HG02938 (cell line): ENCODE measurements around the gene MPZL1.
A peak's percentile ranks its signal among the peaks of the same experiment; 100 is the strongest.
"Not testable (repeated sequence)": the region's sequence is repeated elsewhere in the genome, so short reads cannot be mapped to it uniquely, and the experiment has no call there.

ENCODE experiments used
- ATAC-seq: cut with Tn5 transposase; IDR thresholded peaks from one replicate; pipeline ENCODE4 v1.9.1; 2021; ENCODE audit warnings: mild to moderate bottlenecking, moderate library complexity; ENCODE audit not compliant: unreplicated experiment

Gene MPZL1

GRCh38 chr1:167717351-167717750, 4.4 kb upstream of the MPZL1 start:
- ATAC-seq = no peak

DNA sequence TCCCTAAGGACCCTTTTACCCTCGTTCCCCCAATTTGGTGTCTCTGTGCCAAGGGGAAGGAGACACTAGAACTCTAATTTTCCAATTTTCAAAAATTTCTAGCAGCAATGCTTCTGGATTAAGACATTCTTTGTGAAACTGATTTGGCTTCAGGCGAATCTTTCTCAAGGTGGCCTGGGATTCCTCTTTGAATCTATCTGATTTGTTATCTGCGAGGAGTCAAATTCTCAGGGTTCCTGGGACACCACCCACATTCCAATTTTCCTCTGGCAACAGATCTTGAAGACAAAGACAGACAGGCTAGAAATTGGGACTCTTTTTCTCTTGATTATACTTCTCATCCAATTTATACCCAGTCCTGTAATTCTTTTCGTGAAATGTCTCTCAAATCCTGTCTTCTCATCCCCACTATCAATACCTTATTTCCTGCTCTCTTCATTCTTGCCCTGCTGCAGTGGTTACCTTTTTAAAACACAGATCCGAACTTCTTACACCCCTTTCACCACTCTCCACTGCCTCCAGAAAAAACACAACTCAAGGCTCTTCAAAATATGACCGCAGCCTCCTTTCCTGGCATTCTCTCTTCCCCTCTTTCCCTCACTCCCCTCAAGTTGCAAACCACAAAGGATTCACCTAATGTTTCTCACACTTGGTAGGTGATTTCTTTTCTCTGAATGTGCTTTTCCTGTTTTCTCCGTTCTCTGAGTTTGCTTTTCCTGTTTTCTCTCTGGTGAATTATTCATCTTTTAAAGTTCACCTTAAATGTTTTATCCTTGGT, 2.7 kb upstream of the MPZL1 start:
- ATAC-seq = no peak

GRCh38 chr1:167719715-167720421, 1.9 kb upstream of the MPZL1 start:
- ATAC-seq = not testable (repeated sequence)

- no peak for ATAC-seq
These were observed 691 bp upstream of the MPZL1 start for GRCh38 chr1:167720965-167721616.

GRCh38 chr1:167722152-167722869, 529 bp downstream of the MPZL1 start:
- ATAC-seq = peak; percentile 29

- ATAC-seq = no peak
These were observed 1.1 kb downstream of the MPZL1 start for GRCh38 chr1:167722870-167723251.

DNA sequence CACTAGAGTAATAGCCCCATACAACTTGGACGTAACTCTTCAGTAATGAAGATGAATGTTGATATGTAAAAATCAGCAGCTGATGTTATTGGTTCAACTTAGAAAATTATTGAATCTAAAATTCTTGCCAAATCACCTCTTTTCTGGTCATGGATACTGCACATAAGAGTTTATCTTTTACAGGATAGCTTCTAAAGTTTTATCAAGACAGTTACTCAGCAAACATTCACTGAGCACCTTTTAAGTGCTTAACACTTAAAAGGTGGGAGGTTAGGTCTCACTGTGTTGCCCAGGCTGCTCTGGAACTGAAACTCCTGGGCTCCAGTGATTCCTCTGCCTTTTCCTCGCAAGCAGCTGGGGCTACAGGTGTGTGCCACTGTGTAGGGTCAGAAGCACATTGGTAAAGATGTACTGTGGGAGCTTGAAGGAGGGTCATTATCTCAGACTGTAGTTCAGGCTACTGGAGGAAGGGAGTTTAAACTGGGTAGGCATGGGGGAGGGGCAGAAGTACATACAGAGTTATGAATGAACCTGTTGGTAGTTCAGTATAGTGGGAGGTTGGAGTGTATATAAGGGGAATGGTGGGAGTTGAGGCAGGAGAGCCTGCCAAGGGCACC, 2.0 kb downstream of the MPZL1 start:
- ATAC-seq = no peak

DNA sequence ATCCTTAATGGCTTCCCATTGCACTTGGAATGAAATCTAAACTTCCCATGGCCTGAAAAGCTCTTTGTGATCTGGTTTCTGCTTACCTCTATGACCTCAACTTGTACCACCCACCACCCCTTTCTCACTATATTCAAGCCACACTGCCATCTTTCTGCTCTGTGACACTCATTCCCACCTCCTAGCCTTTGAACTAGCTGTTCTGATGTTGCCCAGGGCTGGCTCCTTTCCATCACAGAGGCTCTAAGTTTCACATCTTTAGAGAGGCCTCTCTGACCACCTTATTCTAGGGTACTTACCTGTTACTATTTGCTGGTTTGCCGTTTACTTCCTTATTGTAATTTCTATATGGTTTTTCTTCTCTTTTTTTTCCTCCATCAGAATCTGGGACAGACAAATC, 4.2 kb downstream of the MPZL1 start:
- ATAC-seq = no peak

GRCh38 chr1:167728818-167729410, 7.1 kb downstream of the MPZL1 start:
- ATAC-seq = no peak

DNA sequence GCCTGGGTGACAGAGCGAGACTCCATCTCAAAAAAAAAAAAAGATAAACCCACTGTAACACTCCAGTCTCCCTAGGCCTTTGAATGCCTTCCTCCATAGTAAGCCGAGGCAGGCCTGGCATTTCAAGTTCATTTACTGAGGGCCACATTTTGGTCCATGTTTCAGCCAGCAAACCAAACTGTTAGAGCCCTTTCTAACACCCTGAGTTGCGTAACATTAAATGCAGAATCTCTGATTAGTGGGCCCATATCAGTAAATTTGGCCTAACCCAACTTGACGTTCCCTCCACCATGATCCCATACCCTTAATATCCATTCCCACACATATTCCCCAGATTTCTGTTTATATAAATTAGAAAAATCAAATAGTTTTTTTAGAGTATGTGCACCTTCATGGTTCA, 12.4 kb downstream of the MPZL1 start:
- ATAC-seq = no peak

DNA sequence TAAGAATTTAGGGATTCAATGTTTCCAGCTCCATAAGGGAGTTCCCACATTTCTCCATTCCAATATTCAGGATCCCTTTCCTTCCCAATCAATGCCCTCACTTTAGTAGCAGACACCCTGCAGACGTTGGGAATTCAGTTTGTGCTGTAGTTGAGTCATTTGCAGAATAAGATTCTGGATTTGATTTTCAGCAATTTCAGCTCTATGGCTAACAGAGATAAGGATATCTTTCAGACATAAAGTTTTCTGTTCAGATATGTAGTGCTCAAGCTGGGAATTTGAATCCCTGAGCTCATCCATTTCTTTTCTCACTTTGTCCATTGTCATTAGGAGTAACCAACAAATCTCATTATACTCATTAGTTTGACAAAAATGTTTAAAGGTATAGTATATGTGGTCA, 13.1 kb downstream of the MPZL1 start:
- ATAC-seq = no peak

GRCh38 chr1:167737169-167737568, 15.4 kb downstream of the MPZL1 start:
- no peak for ATAC-seq

DNA sequence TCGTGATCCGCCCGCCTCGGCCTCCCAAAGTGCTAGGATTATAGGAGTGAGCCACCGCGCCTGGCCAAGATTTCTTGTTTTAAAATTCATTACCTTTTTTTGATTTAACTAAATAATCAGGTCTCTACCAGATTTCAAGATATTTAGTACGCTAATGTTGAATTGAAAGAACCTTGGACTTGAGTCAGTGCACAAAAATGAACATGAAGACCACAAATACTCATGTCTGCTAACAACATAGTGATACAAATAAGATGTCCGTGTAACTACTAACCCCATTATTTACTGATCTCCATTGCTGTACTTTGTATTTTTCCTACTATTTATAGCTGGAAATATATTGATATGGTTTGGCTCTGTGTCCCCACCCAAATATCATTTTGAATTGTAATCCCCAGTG, 16.4 kb downstream of the MPZL1 start:
- no peak for ATAC-seq

- no peak for ATAC-seq
These were observed 18.0 kb downstream of the MPZL1 start for GRCh38 chr1:167739752-167740151.

GRCh38 chr1:167741103-167741502, 19.3 kb downstream of the MPZL1 start:
- ATAC-seq = not testable (repeated sequence)

DNA sequence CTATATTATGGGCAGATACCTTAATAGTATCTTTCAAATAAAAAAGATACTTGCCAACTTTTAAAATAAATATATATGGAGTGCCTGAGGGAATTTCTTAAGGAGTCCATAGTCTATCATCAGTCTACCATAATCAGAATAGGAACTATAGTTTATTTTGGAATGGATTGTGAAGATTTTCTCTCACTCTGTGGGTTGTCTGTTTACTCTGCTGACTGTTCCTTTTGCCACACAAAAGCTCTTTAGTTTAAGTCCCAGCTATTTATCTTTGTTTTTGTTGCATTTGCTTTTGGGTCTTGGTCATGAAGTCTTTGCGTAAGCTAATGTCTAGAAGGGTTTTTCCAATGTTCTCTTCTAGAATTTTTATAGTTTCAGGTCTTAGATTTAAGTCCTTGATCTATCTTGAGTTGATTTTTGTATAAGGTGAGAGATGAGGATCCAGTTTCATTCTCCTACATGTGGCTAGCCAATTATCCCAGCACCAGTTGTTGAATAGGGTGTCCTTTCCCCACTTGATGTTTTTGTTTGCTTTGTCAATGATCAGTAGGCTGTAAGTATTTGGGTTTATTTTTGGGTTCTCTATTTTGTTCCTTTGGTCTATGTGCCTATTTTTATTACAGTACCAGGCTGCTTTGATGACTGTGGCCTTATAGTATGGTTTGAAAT, 20.7 kb downstream of the MPZL1 start:
- not testable (repeated sequence) for ATAC-seq

- no peak for ATAC-seq
These were observed 23.1 kb downstream of the MPZL1 start for GRCh38 chr1:167744901-167745300.

- ATAC-seq = no peak
These were observed 24.4 kb downstream of the MPZL1 start for GRCh38 chr1:167746013-167746672.

GRCh38 chr1:167746988-167747655, 25.3 kb downstream of the MPZL1 start:
- peak; percentile 52 for ATAC-seq
